ENCODE results near the gene NFIX. TPM values are rescaled to one million over a fixed set of nuclear protein-coding genes. Genes with fewer than 3 reads are reported as not detected.

The NFIX gene
- total RNA-seq, 4 donors from 2014 or later, result 27.4 to 381 (median 78.4) TPM

DNA sequence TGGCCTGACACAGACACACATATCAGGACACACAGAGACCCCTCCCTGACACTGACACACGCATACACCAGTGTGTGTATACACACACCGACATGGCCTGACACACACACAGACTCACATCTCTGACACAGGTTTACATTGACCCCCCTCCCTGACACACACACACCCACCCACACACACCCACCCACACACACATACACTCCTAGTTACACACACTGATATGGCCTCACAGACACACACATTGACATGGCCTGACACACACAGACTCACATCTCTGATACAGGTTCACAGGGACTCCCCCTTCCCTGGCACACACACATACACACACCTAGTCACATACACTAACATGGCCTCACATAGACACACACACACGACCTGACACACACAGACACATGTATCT lies 4.4 kb upstream of the NFIX start:
- H3K27me3 ChIP-seq, result no peaks in the 10 kb centered on the region
- H3K27ac ChIP-seq, result no peak overlapping the region
- DNase-seq, result no peak
- H3K9me3 ChIP-seq, result no peaks in the 10 kb centered on the region
- H3K36me3 ChIP-seq, result no peaks in the 10 kb centered on the region
- intact Hi-C loops (cut with DNase I; ENCODE audit: low total_unique reads), result no loop called here
- H3K4me1 ChIP-seq, result no peaks in the 10 kb centered on the region
- TF ChIP-seq, protein P1, sequence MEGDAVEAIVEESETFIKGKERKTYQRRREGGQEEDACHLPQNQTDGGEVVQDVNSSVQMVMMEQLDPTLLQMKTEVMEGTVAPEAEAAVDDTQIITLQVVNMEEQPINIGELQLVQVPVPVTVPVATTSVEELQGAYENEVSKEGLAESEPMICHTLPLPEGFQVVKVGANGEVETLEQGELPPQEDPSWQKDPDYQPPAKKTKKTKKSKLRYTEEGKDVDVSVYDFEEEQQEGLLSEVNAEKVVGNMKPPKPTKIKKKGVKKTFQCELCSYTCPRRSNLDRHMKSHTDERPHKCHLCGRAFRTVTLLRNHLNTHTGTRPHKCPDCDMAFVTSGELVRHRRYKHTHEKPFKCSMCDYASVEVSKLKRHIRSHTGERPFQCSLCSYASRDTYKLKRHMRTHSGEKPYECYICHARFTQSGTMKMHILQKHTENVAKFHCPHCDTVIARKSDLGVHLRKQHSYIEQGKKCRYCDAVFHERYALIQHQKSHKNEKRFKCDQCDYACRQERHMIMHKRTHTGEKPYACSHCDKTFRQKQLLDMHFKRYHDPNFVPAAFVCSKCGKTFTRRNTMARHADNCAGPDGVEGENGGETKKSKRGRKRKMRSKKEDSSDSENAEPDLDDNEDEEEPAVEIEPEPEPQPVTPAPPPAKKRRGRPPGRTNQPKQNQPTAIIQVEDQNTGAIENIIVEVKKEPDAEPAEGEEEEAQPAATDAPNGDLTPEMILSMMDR (IDR thresholded peaks at IDR 0.05), result no peak
- TF ChIP-seq POLR2A (IDR thresholded peaks at IDR 0.05), result no peak
- H3K4me3 ChIP-seq, result no peak overlapping the region

DNA sequence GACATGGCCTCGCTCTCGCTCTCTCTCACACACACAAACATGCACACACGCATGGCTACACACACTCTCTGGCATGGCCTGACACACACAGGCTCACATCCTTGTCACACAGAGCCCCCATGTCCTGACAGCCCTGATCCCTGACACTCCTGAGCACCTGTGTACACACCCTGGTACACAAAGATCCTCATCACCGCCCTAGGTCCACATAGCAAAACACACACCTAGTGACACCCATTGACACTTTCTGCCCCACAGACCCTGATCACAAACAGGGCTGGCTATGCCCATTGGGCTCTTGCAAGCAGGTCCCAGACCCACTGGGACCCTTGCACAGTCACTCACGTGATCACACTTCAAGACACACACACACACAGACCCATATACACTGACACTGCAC lies 4.0 kb upstream of the NFIX start:
- H3K27me3 ChIP-seq, result no peaks in the 10 kb centered on the region
- no peaks in the 10 kb centered on the region for H3K36me3 ChIP-seq
- DNase-seq, result no peak
- H3K27ac ChIP-seq, result no peak overlapping the region
- TF ChIP-seq POLR2A (IDR thresholded peaks at IDR 0.05), result no peak
- TF ChIP-seq, protein P1 (IDR thresholded peaks at IDR 0.05), result no peak
- no peaks in the 10 kb centered on the region for H3K4me1 ChIP-seq
- H3K9me3 ChIP-seq, result no peaks in the 10 kb centered on the region
- H3K4me3 ChIP-seq, result no peak overlapping the region
- intact Hi-C loops (cut with DNase I; ENCODE audit: low total_unique reads), result no loop called here

DNA sequence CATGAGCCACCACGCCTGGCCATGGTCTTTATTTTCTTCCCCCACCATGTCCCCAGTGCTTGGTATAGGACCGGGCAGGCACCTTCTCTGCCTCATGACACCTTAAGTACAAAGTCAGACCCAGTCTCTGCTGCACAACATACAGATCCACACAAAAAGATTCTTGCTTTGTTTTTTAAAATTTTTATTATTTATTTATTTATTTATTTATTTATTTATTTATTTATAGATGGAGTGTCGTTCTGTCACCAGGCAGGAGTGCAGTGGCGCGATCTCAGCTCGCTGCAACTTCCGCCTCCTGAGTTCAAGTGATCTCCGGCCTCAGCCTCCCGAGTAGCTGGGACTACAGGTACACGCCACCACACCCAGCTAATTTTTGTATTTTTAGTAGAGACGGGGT lies 2.5 kb upstream of the NFIX start:
- Histone ChIP-seq H3K4me3 (no peak overlapping the region), H3K9me3 (no peaks in the 10 kb centered on the region), H3K36me3 (no peaks in the 10 kb centered on the region), H3K27me3 (no peaks in the 10 kb centered on the region), H3K4me1 (no peaks in the 10 kb centered on the region), H3K27ac (no peak overlapping the region)
- TF ChIP-seq POLR2A (IDR thresholded peaks at IDR 0.05), result no peak
- TF ChIP-seq, protein P1 (IDR thresholded peaks at IDR 0.05), result no peak
- intact Hi-C loops (cut with DNase I; ENCODE audit: low total_unique reads), result no loop called here
- no peak for DNase-seq

DNA sequence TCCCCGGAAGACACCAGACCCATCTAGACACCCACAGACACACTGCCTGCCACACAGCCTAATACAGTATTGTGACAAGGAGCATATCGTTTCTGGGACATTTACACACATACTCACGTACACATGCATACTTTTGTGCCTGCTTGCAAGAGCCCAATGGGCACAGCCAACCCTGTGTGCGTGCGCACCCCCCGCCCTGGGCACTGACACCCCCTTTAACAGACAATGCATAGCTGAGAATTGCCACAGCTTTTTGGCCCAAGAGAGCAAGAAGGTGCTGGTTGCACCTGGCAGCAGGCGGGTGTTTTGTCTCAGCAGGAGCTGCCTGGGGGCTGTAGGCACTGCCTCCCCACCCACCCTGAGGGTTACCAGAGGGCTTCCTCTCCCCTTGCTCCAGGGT lies 1.7 kb upstream of the NFIX start:
- Histone ChIP-seq H3K27ac (no peak overlapping the region), H3K4me1 (peaks cover 0 to under 1% of the 10 kb centered on the region in 2 donors), H3K27me3 (no peaks in the 10 kb centered on the region), H3K4me3 (no peak overlapping the region), H3K9me3 (no peaks in the 10 kb centered on the region), H3K36me3 (no peaks in the 10 kb centered on the region)
- TF ChIP-seq POLR2A (IDR thresholded peaks at IDR 0.05), result no peak
- TF ChIP-seq, protein P1 (IDR thresholded peaks at IDR 0.05), result no peak
- DNase-seq, result no peak
- intact Hi-C loops (cut with DNase I; ENCODE audit: low total_unique reads), result no loop called here

DNA sequence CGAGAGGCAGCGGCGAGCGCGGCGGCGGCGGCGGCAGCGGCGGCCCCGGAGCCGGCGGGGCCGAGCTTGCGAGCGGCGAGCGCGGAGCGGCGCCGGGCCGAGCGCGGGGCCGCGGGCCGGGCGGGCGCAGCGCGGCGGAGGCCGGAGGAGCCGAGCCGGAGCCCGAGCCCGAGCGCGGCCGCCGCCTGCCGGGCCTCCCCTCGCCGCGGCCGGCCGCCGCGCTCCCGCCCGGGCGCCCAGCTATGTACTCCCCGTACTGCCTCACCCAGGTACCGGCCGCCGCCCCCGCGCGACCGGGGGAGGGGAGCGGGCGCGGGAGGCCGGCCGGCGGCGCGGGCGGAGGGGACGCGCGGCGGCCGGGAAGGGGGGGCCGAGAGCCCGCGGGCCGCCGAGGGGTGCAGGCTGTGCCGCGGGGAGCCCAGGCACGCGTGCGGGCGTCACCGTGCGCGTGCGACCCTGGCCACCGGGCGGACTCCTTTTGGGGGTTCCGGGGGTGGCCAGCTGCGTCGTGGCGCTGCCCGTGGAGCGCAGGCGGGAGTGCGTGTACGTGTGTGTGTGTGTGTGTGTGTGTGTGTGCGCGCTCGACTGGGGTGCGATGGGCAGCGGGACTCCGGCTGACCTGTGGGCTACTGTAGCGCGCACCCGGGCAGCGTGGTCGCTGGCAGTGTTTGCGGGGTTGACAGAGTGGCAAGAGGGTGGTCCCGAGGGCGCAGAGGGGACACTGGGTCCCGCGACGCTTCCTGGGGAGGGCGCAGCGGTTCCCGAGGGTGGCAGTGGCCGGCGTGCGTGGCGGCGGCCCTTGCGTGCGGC lies 526 bp downstream of the NFIX start:
- TF ChIP-seq, protein P1 (IDR thresholded peaks at IDR 0.05), result no peak
- TF ChIP-seq POLR2A (IDR thresholded peaks at IDR 0.05), result peak in 1 of 2 donors; percentile 30
- H3K9me3 ChIP-seq, result no peaks in the 10 kb centered on the region
- no peaks in the 10 kb centered on the region for H3K36me3 ChIP-seq
- H3K4me1 ChIP-seq, result peaks cover 0 to 6% of the 10 kb centered on the region in 2 donors
- H3K27ac ChIP-seq, result peak overlapping the region; percentile 95 to 99
- intact Hi-C loops (cut with DNase I; ENCODE audit: low total_unique reads), result no loop called here
- H3K27me3 ChIP-seq, result no peaks in the 10 kb centered on the region
- peak overlapping the region; percentile 63 to 68 for H3K4me3 ChIP-seq
- peak in 1 of 2 donors; percentile 59 for DNase-seq
